NCI-H82 treated with DMSO at 0.1 percent for 48 hours (cell line): ENCODE measurements around the gene OLFM2.
"Not testable (repeated sequence)": the region's sequence is repeated elsewhere in the genome, so short reads cannot be mapped to it uniquely, and the experiment has no call there.

Experiments used
- DNase-seq: peaks from one replicate; lab custom pipeline; 2025; ENCODE audit not compliant: unreplicated experiment; lab: John Stamatoyannopoulos, UW

The OLFM2 gene

DNA sequence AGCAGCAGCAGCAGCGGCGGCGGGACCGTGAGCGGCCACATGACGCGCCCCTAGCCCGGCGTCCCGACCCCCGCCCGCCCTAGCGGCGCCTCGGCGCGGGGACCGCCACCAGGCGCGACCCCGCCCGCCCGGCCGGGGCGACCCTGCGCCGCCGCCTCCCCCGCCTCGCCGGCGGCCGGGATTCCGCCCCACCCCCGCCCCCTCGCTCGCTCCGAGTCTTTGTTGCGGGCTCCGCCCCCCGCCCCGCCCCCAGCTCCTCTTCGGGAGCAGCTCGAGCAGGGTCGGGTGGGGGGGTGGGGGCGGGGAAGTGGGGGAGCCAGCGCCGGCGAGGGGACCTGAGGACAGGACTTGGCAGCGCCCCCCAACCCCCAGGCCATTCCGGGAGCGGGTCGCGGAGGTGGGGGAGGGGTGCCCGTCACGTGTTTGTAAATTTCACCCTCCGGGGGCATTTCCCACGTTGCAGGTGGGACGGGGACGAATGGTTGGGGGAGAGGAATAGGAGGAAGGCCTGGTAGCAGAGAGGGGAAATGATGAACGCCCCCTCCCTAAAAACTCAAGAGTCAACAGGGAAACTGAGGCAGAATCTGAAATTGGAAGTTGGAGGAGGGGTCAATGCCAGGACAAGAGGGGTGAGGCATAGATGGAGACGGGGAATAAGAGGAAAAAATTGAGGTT is at the start of gene OLFM2:
Gene OLFM2, minus strand, starts transcription at position 190 of the 675 bp plus-strand sequence. Its CDS starts 149 bp downstream, at position 41.
- no peak for DNase-seq

DNA sequence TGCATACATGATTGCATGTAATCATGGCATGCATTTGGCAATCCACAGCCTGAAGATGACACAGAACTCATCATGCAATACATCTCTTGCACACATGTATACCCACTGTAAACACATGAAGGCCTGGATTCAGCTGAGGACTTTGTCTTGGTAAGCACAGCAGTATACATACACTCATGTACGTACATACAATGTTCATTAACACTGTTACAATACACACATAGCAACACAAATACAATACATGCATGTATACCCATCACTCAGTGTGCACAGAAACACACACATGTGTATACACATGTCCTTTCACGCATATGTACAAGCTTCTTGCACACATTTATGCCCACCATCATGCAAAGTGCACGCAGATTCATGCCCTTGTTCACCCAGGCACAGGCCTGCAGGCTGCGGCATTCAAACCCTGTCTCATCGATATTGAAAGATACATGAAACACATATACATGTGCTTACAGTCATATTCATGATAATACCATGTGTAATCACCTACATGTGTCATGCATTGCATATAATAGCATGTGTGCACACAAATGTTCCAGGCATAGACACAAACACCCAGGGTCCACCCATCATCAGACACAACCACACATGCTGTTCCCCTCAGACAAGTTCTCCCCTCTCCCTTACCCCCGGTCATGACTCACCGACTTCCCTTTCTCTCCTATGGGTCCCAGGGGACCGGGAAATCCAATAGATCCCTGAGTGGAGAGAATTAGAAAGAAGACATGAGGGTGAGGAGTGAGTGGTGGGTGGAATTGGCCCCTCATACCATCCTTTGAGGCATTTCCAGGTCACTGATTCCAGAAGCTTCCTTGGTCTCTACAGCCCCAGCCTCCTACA is 45.3 kb upstream of the OLFM2 start:
- no peak for DNase-seq

DNA sequence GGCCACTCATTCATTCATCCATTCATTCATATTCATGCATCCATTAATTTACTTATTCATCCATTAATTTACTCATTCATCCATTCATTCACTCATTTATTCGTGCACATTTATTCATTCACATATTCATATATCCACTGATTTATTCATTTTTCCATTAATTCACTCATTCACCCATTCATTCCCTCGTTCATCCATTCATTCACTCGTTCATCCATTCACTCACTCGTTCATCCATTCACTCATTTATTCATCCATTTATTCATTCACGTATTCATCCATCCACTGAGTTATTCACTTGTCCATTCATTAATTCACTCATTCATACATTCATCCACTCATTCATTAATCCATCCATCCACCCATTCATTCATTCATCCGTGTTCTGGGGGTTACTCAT is 35.8 kb upstream of the OLFM2 start:
- DNase-seq: no peak

DNA sequence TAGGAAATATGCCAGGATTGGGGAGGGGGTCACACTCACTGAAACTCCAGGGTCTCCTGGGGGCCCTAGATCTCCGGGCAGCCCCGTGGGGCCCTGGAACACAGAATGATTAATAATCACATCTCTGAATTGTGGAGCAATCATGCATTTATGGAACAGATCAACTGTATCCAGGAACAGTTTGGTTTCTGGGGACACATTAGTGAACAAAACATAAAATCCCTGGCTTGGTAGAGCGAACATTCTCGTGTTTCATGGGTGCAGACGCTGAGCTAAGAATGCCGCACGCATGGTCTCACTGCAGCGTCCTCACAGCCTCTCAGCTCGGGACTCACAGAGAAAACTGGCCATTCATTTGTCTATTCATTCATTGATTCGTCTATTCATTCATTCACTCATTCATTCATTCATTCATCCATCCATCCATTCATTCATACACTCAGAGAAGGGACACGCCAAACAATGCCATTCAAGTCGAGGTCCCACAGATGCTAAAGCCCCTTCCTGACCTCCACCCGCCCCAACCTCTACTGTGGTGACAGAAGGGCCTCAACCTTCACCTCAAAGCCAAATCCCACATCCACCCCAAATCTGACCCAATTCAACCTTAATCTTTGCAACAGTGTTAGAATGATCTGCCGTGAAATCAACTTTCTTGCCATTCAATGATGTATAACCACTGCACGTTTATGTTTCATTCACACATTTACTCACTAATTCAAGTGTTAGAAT is 35.0 kb upstream of the OLFM2 start:
- no peak for DNase-seq

- DNase-seq: no peak
These were observed 34.2 kb upstream of the OLFM2 start for GRCh38 chr19:9970481-9970880.

- no peak for DNase-seq
These were observed 33.3 kb upstream of the OLFM2 start for GRCh38 chr19:9969688-9969975.

DNA sequence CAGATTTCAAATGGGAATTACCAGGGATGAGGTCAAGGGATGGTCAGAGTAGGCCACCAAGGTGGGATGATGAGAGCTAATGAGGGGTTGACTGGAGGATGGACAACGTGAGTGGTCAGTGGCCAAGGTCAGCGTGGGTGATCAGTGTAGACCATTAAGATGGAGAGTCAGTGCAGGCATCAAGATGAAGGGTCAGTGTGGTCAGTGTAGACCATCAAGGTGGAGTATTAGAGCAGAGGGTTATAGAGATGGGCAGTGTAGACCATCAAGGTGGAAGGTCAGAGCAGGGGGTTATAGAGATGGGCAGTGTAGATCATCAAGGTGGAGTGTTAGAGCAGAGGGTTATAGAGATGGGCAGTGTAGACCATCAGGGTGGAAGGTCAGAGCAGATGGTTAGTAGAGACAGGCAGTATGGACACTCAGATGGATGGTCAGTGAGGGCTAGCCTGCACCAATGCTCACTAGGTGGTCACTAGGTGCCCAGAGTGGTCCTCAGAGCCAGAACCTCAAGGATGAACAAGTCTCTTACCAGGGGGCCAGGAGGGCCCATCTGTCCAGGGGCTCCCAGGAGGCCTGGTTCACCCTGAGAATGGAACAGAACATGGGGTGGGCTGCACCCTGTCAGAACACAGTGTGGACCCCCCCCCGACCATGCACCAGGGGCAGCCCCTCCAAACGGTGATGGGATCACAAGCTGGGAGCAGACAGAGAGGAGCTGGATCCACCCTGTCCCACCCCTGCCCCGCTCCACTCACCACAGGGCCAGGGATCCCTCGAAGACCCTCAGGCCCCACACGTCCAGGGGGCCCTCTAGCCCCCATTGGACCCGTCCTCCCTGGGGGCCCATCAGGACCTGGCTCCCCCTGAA is 32.7 kb upstream of the OLFM2 start:
- DNase-seq: no peak

DNA sequence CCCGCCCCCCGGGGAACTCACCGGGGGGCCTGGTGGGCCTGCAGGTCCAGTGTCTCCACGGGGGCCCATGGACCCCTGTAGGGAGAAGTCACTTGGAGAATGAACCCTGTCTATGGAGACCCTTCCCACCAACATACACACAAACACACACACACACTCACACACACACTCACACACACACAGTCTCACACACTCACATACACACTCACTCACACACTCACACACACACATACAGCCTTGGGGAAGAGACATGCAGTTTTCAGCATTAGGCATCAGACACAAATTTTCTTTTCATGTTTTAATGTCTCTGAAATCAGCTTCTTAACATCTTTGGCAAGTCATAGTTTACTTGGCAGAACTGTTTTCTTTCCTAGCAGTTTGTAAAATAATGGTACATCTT is 31.0 kb upstream of the OLFM2 start:
- DNase-seq: no peak

DNA sequence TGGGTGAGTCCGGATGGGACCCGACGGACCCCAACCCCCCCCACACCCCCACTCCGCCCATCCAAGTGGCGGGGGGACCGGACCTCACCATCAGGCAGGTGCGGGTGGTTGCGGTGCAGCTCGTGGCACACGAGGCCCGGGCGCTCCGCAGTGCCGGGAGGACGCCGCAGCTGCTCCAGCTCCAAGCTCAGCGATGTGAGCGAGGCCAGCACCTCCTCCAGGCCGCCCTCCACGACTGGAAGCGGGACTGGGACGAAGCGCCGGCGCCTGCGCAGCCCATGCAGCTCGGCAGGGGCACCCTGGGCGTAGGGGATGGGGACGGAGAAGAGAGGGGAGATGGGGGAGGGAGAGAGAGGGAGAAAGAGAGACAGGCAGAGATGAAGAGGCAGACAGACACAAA is 30.1 kb upstream of the OLFM2 start:
- DNase-seq: no peak

- DNase-seq: no peak
These were observed 29.7 kb upstream of the OLFM2 start for GRCh38 chr19:9966024-9966423.

DNA sequence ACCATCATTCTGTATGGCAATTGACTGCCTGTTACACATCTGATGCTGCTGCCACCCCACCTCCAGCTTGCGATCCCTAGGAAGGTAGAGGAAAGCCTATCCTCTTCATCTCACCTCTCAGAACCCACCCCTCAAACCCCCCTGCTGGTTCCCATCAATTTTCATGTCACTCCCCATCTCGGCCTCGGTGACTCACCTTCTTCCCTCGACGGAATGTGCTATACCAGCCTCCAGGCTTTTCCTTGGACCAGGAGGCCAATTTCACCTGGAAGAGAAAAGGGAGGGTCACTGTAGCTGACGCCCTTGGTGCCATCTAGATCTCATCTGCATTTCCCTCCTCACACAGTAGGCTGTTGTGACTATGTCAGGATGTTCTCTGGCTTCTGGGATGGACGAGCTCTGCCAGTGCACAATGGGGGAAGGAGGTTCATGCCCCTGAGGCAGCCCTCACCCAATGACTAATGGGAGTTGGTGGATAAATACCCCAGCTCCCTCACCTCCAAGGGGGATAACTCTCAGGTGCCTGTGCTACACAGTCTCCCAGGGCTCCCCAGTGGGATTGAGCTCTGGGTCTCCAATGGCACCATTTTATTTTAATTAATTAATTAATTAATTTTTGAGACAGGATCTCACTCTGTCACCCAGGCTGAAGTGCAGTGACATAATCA is 26.4 kb upstream of the OLFM2 start:
- no peak for DNase-seq

GRCh38 chr19:9961103-9961502 is 24.8 kb upstream of the OLFM2 start:
- no peak for DNase-seq

- DNase-seq: no peak
These were observed 22.1 kb upstream of the OLFM2 start for GRCh38 chr19:9958379-9958821.

DNA sequence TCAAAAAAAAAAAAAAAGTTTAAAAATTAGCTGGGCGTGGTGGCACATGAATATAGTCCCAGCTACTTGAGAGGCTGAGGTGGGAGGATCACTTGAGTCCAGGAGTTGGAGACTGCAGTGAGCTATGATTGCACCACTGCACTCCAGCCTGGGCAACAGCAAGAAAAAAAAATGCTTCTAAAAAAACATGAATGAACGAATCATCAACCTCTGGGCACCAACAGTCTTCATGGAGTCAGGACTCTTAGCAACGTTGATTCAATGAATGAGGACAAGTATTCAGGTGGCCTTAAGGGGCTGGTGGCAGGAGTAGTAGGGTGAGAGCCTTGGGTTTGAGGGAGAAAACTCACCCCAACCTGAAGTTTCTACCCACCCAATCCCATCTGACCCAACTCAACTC is 20.6 kb upstream of the OLFM2 start:
- DNase-seq: no peak

- no peak for DNase-seq
These were observed 17.7 kb upstream of the OLFM2 start for GRCh38 chr19:9953802-9954542.

DNA sequence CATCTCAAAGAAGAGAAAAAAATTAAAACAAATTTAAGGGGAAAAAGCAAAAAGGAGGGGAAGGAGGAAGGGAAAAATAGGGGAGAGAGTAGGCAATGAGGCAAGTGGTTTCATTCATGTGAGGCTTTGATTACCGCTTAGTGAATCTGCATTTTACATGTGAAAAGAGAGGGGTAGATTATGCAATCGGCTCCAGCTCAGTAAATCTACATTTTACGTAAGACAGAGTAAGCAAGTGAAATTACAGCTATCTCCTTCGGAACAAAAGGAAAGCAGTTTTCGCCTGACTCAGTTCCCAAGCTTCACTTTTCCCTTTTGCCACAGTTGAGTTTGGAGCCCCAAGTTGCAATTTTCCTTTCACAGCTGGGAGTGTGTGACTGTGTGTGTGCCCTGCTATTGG is 16.0 kb upstream of the OLFM2 start:
- no peak for DNase-seq

DNA sequence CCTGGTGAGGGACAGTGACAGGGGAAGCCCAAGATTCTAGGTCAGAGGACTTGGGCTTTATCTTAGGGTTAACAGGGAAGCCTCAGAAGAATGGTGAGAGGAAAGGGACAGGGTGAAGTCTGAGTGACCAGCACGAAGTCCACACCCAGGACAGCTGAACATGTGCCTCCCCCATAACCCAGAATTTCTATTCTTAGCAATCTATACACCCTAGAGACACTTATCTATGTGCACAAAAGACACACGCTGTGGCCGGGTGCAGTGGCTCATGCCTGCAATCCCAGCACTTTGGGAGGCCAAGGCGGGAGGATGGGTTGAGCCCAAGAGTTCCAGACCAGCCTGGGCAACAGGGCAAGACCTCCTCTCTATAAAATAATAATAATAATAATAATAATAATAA is 11.1 kb upstream of the OLFM2 start:
- no peak for DNase-seq

GRCh38 chr19:9946528-9947125 is 10.3 kb upstream of the OLFM2 start:
- DNase-seq: not testable (repeated sequence)

GRCh38 chr19:9945319-9945966 is 9.1 kb upstream of the OLFM2 start:
- no peak for DNase-seq
